Stimulated activated effector memory CD8-positive, alpha-beta T cell treated with anti-CD3 and anti-CD28 coated beads, Interleukin-12 subunit alpha, Interleukin-12 subunit beta, amount 100 ng/mL, for 72 hours (primary cell): Measurements from ENCODE around the gene USP12.
"Not testable (repeated sequence)": the region's sequence is repeated elsewhere in the genome, so short reads cannot be mapped to it uniquely, and the experiment has no call there.

Experiments
- ATAC-seq: fragments of 150-1000 bp; cut with Tn5 transposase; 2 replicates; pipeline ENCODE4 v1.10.0; 2021
- DNase-seq, 2 donors: peaks; one replicate each; pipeline ENCODE4 v3.0.0; 2021 to 2022; ENCODE audit warnings: low spot score in 2 of 2
- H3K27ac Mint-ChIP-seq: one replicate; pipeline ENCODE4 v1.8.0; 2022; ENCODE audit warnings: mild to moderate bottlenecking, mixed read lengths
- H3K36me3 Mint-ChIP-seq: one replicate; pipeline ENCODE4 v1.8.0; 2022; ENCODE audit warnings: mild to moderate bottlenecking, mixed read lengths
- H3K4me1 Mint-ChIP-seq: one replicate; pipeline ENCODE4 v1.8.0; 2022; ENCODE audit warnings: mixed read lengths
- H3K4me3 Mint-ChIP-seq: one replicate; pipeline ENCODE4 v1.8.0; 2022; ENCODE audit warnings: mild to moderate bottlenecking, mixed read lengths
- H3K9me3 Mint-ChIP-seq: one replicate; pipeline ENCODE4 v1.8.0; 2022; ENCODE audit warnings: mixed read lengths

The USP12 gene

GRCh38 chr13:27141746-27142145 is 29.9 kb downstream of the USP12 start:
- DNase-seq, result no peak
- no peak for ATAC-seq
- H3K4me1 Mint-ChIP-seq, result peaks cover 48% of the 10 kb centered on the region
- H3K9me3 Mint-ChIP-seq, result no peaks in the 10 kb centered on the region
- H3K36me3 Mint-ChIP-seq, result peaks cover 28% of the 10 kb centered on the region
- H3K4me3 Mint-ChIP-seq, result no peak overlapping the region
- no peak overlapping the region for H3K27ac Mint-ChIP-seq

DNA sequence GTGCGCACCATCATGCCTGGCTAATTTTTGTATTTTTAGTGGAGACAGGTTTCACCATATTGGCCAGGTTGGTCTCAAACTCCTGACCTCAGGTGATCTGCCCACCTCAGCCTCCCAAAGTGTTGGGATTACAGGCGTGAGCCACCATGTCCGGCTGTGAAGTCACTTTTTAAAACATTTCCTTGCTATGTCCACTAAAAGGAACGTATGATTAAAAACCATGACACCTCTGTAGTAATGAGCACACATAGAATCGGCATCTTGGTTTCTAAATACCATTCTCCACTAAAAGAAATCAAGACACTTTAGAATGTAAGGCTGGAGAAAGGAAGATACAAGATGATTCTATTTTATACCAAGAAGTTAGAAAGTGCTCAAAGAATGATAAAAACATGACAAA is 30.5 kb downstream of the USP12 start:
- ATAC-seq, H3K27ac Mint-ChIP-seq, H3K4me3 Mint-ChIP-seq, DNase-seq, H3K9me3 Mint-ChIP-seq: not testable (repeated sequence)
- H3K36me3 Mint-ChIP-seq, result peaks cover 28% of the 10 kb centered on the region
- H3K4me1 Mint-ChIP-seq, result peaks cover 43% of the 10 kb centered on the region

DNA sequence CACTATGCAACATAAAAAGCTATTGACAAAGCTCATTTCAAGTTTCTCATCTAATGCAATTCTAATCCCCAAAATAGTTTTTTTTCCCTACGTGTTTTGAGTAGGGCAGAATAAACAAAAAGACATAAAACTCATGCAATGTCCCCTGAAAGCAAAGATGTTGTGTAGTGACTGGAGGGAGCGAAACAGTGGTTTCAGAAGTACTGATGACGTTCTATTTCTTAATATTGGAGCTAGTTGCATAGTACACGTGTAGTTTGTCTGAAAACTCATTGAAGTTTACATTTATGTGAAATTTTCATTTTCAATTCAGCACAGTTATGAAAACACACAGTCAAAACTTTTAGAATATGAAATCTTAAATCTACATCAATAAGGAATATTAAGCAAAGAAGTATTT is 31.6 kb downstream of the USP12 start:
- Mint-ChIP-seq H3K36me3 (peaks cover 28% of the 10 kb centered on the region), H3K9me3 (no peaks in the 10 kb centered on the region), H3K4me1 (peaks cover 45% of the 10 kb centered on the region), H3K4me3 (no peak overlapping the region), H3K27ac (no peak overlapping the region)
- ATAC-seq (no peak), DNase-seq (no peak)

DNA sequence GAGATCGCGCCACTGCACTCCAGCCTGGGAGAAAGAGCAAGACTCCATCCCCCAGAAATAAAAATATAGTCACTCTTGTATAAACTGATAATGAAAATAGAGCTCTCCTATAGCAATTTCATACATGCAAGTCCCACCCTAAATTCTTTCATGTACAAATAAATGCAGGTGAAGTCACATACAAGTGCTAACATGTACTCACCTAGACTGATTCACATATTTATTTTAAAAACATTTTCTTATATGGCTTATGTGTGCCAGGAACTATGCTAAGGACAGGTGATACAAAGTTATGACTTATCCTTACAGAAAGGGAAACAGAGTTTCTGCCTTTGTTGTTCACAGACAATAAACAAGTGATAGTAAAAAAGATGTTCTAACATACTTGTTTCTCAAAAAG is 32.0 kb downstream of the USP12 start:
- H3K4me1 Mint-ChIP-seq, result peaks cover 50% of the 10 kb centered on the region
- ATAC-seq (no peak), DNase-seq (no peak)
- H3K4me3 Mint-ChIP-seq, result no peak overlapping the region
- no peak overlapping the region for H3K27ac Mint-ChIP-seq
- peaks cover 33% of the 10 kb centered on the region for H3K36me3 Mint-ChIP-seq
- H3K9me3 Mint-ChIP-seq, result no peaks in the 10 kb centered on the region

DNA sequence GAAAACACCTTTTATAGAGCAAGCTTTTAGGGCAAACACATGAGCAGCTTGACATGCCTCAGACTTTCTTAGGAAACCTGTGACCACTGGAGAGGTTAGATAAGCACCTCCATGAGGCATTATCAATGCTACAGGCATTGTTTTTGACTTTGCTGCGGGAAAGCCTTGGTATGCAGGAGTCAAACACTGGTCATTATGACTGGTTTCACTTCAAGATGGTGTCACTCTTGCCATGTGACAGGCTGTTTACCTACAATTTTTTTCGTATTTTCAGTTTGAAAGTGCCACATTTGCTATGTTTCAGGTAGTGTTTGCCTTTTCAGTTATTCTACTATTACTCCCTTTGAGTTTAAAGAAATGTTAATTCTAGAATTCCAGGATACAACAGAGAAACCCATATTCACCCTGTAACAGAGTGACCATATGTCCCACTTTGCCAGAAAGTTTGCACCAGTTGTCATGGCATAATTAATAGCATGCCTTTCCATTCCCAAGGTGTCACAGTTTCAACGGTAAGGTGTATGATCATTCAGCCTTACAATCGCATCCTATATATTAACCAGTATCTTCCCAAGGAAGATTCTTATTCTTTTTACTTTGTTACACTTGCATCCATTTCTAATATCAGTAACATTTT is 33.0 kb downstream of the USP12 start:
- Mint-ChIP-seq H3K27ac (no peak overlapping the region), H3K36me3 (peaks cover 27% of the 10 kb centered on the region), H3K4me3 (no peak overlapping the region), H3K9me3 (no peaks in the 10 kb centered on the region), H3K4me1 (peaks cover 57% of the 10 kb centered on the region)
- DNase-seq (no peak), ATAC-seq (peak; percentile 68)

DNA sequence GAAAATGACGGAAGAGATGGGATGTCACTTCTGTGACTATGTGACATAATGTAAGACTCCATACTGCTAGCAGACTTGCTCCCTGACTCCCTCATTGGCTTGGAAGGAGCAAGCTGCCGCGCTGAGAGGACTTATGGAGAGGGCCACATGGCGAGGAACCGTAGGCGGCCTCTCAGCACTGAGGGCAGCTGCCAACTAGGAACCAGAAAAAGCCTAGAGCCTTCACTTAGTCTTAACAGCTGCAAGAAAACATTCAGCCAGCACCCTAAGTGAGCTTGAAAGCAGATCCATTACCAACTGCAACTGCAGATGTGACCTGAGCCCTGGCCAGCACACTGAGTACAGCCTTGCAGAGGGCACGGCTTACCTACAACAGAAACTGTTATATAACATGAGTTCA is 33.9 kb downstream of the USP12 start:
- H3K4me1 Mint-ChIP-seq, result peaks cover 55% of the 10 kb centered on the region
- peaks cover 24% of the 10 kb centered on the region for H3K36me3 Mint-ChIP-seq
- no peaks in the 10 kb centered on the region for H3K9me3 Mint-ChIP-seq
- no peak for DNase-seq
- ATAC-seq, result no peak
- no peak overlapping the region for H3K4me3 Mint-ChIP-seq
- H3K27ac Mint-ChIP-seq, result no peak overlapping the region

DNA sequence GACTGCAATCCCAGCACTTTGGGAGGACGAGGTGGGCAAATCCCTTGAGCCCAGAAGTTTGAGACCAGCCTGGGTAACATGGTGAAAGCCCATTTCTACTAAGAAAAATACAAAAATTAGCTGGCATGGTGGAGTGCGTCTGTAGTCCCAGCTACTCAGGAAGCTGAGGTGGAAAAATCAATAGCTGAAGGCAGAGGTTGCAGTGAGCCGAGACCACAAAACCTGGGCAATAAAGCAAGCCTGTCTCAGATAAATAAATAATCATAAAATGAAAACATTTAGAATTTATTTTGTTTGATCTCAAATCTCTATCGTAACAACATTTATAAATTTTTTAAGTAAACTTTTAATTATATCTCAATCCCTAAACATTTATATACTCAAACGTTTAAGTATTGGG is 36.6 kb downstream of the USP12 start:
- Mint-ChIP-seq H3K27ac (no peak overlapping the region), H3K4me1 (peaks cover 67% of the 10 kb centered on the region), H3K4me3 (peak overlapping the region; percentile 9), H3K36me3 (peaks cover 38% of the 10 kb centered on the region), H3K9me3 (no peaks in the 10 kb centered on the region)
- ATAC-seq, result no peak
- DNase-seq, result no peak

DNA sequence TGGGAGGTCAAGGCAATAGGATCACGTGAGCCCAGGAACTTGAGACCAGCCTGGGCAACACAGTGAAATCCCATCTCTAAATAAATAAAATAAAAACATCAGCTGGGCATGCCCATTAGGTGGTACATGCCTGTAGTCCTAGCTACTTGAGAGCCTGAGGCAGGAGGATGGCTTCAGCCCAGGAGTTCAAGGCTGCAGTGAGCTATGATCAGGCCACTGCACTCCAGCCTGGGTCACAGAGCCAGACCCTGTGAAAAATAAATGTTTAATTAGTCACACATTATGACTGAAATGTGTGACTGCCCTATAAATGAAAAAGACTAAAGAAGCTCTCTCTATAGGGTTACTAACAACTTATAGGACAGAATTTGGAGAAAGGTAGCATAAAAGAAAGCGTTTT is 37.7 kb downstream of the USP12 start:
- Mint-ChIP-seq H3K27ac (peak overlapping the region; percentile 93), H3K4me3 (no peak overlapping the region), H3K9me3 (no peaks in the 10 kb centered on the region), H3K4me1 (peaks cover 75% of the 10 kb centered on the region), H3K36me3 (peaks cover 50% of the 10 kb centered on the region)
- DNase-seq (no peak), ATAC-seq (no peak)

DNA sequence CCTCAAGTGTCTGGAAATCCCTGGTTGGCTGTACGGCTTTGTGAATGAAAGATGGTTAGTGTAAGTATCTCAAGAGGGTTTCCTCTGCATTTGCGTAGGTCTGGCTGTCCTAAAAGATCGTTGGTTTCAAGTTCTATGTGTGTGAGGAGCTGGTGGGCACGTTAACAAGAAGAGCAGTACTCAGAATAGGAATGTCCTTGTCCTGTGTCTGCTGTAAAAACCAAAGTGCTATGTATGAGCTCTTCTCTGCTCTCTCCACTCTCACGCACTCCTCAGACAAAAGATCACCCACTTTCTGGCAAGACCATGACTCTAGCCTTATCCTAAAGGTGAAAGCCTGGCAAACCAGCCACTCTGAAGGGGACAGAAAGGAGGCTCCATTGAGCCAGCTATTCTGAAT is 39.1 kb downstream of the USP12 start:
- Mint-ChIP-seq H3K27ac (peak overlapping the region; percentile 93), H3K9me3 (no peaks in the 10 kb centered on the region), H3K36me3 (peaks cover 50% of the 10 kb centered on the region), H3K4me1 (peaks cover 73% of the 10 kb centered on the region), H3K4me3 (peak overlapping the region; percentile 61)
- DNase-seq (peak; percentile 24 to 79), ATAC-seq (peak; percentile 83)

GRCh38 chr13:27131906-27132305 is 39.7 kb downstream of the USP12 start:
- H3K4me1 Mint-ChIP-seq, result peaks cover 76% of the 10 kb centered on the region
- peaks cover 53% of the 10 kb centered on the region for H3K36me3 Mint-ChIP-seq
- no peak for DNase-seq
- peak overlapping the region; percentile 93 for H3K27ac Mint-ChIP-seq
- H3K9me3 Mint-ChIP-seq, result no peaks in the 10 kb centered on the region
- peak overlapping the region; percentile 61 for H3K4me3 Mint-ChIP-seq
- no peak for ATAC-seq

GRCh38 chr13:27130979-27131623 is 40.5 kb downstream of the USP12 start:
- H3K36me3 Mint-ChIP-seq, result peaks cover 55% of the 10 kb centered on the region
- peaks cover 83% of the 10 kb centered on the region for H3K4me1 Mint-ChIP-seq
- H3K4me3 Mint-ChIP-seq, result peak overlapping the region; percentile 61
- DNase-seq, result peak; percentile 57 to 88
- ATAC-seq, result peak; percentile 89
- H3K27ac Mint-ChIP-seq, result peak overlapping the region; percentile 93
- no peaks in the 10 kb centered on the region for H3K9me3 Mint-ChIP-seq

GRCh38 chr13:27130223-27130978 is 41.2 kb downstream of the USP12 start:
- Mint-ChIP-seq H3K9me3 (no peaks in the 10 kb centered on the region), H3K27ac (peak overlapping the region; percentile 93), H3K4me1 (peaks cover 85% of the 10 kb centered on the region), H3K4me3 (peak overlapping the region; percentile 61), H3K36me3 (peaks cover 55% of the 10 kb centered on the region)
- no peak for DNase-seq
- ATAC-seq, result peak; percentile 41

GRCh38 chr13:27128825-27129627 is 42.6 kb downstream of the USP12 start:
- Mint-ChIP-seq H3K4me1 (peaks cover 79% of the 10 kb centered on the region), H3K4me3 (peak overlapping the region; percentile 61), H3K27ac (peak overlapping the region; percentile 93), H3K9me3 (no peaks in the 10 kb centered on the region), H3K36me3 (peaks cover 61% of the 10 kb centered on the region)
- DNase-seq, result no peak
- no peak for ATAC-seq

- Mint-ChIP-seq H3K36me3 (peaks cover 65% of the 10 kb centered on the region), H3K4me1 (peaks cover 72% of the 10 kb centered on the region), H3K4me3 (peak overlapping the region; percentile 24), H3K9me3 (no peaks in the 10 kb centered on the region), H3K27ac (peak overlapping the region; percentile 34)
- DNase-seq (no peak), ATAC-seq (peak; percentile 25)
These were observed 44.8 kb downstream of the USP12 start for GRCh38 chr13:27126859-27127258.
